Stimulated activated CD4-positive, alpha-beta T cell treated with anti-CD3 and anti-CD28 coated beads, Interleukin-12 subunit alpha, Interleukin-12 subunit beta, amount 100 ng/mL, for 48 hours (primary cell): ENCODE results near the gene MAST3.

Experiments
- DNase-seq, 3 donors: peaks; one replicate each; pipeline ENCODE4 v3.0.0-alpha.2; 2020; ENCODE audit warnings: low read depth in 2 of 3, low spot score in 1 of 3

MAST3 gene

GRCh38 chr19:18110609-18111232 lies 13.1 kb downstream of the MAST3 start:
- DNase-seq = no peak

DNA sequence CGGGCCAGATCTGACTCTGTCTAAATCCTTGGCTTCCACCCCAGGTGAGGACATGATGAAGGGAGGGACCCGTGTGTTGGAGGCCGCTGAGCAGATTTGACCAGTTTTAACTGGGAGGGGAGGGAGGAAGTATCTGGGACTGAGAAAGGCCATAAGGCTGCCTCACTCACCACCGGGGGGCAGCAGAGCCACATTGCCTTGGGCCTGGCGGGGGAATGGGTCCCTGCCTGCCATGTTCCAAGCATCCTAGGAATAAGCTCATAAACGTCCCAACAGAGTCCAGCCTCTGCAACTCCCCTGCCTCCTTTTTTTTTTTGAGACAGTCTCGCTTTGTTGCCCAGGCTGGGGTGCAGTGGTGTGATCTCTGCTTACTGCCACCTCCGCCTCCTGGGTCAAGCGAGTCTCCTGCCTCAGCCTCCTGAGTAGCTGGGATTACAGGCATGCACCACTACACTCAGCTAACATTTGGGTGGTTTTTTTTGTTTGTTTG lies 15.5 kb downstream of the MAST3 start:
- DNase-seq = peak; percentile 47 to 80 (median 77)

- DNase-seq = no peak
Measured at GRCh38 chr19:18113827-18114226, 16.2 kb downstream of the MAST3 start.

GRCh38 chr19:18114483-18114882 lies 16.9 kb downstream of the MAST3 start:
- no peak for DNase-seq

- DNase-seq = no peak
Measured at GRCh38 chr19:18117364-18117691, 19.8 kb downstream of the MAST3 start.

GRCh38 chr19:18117692-18118378 lies 20.3 kb downstream of the MAST3 start:
- peak; percentile 84 to 94 (median 94) for DNase-seq

GRCh38 chr19:18118420-18119012 lies 20.9 kb downstream of the MAST3 start:
- no peak for DNase-seq

DNA sequence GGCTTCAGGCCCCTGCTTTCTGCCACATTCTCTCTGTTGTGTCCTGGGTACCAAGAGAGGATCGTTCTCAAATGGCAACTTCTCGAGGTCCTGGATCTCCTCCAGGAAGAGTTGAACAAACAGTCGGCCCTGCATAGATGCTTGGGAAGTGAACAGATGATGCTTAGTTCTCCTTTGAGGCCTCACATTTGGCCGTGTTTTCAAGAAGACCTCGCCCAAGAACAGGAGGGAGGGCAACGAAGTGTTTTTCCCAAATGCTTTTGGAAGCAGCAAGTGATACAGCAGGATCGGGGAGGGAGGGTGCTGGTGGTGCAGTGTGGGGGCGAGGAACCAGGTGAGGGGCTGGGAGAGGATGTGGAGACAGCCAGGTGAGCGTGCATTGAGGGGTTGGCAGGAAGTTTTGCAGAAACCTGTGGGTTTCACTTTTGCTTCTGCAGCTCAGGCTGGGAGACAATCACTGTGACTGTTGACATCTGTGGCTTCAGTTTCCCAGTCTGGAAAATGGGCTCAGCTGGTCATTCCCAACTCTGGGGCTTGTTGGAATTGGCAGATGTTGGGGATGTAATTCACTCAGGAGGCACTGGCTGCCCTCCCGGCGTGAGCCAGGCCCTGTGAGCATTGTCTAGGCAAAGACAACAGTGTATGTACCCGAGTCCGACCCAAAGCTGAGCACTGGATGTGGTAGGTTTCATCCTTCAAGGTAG lies 21.6 kb downstream of the MAST3 start:
- DNase-seq = no peak

GRCh38 chr19:18119717-18120105 lies 22.1 kb downstream of the MAST3 start:
- no peak for DNase-seq

- no peak for DNase-seq
Measured at GRCh38 chr19:18120127-18120526, 22.5 kb downstream of the MAST3 start.

- DNase-seq = no peak
Measured at GRCh38 chr19:18121166-18121565, 23.6 kb downstream of the MAST3 start.

GRCh38 chr19:18122424-18122823 lies 24.8 kb downstream of the MAST3 start:
- no peak for DNase-seq

- DNase-seq = no peak
Measured at GRCh38 chr19:18122860-18123795, 25.6 kb downstream of the MAST3 start.

DNA sequence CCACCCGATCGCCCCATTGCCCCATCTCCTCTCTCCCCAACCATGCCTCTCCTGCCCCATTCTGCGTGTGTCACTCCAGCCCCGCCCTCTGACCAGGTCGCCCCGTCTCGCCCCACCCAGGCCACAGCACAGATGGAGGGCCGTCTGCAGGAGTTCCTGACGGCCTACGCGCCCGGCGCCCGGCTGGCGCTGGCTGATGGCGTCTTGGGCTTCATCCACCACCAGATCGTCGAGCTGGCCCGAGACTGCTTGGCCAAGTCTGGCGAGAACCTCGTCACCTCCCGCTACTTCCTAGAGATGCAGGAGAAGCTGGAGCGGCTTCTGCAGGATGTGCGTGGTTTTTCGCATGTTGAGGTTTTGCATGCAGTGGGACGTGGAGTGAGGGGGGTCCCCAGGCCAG lies 26.2 kb downstream of the MAST3 start:
- DNase-seq = no peak

DNA sequence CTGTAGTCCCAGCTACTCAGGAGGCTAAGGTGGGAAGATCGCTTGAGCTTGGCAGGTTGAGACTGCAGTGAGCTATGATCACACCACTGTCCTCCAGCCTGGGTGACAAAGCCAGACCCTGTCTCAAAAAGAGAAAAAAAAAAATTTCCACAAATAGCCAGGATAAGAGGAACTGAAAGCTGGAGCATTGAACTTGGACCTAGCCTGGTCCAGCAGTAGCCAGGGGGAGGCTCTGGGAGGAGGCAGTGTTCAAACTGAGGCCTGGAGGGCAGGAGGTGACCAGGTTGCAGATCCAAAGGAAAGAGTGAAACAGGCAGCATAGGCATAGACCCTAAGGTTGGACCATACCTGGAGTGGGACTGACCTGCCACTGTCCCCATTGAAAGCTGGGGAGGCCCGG lies 28.5 kb downstream of the MAST3 start:
- no peak for DNase-seq

DNA sequence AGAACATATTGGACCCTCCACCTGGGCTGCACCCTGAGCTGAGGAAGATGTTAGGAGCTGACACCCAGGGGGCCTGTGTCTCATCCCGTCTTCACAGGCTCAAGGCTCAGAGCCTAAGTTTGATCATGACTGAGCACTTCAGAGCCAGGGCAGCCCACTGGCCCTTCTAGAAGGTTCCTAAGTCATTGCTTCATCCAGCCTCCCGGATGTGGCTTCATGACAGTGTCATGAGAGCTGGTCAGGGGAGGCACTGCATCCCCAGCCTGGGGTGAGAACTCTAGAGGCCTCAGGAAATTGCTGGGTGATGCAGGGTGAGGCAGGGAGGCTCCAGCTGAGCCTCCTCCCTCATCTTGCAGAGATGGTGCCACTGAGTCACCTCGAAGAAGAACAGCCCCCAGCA lies 30.5 kb downstream of the MAST3 start:
- DNase-seq = no peak

DNA sequence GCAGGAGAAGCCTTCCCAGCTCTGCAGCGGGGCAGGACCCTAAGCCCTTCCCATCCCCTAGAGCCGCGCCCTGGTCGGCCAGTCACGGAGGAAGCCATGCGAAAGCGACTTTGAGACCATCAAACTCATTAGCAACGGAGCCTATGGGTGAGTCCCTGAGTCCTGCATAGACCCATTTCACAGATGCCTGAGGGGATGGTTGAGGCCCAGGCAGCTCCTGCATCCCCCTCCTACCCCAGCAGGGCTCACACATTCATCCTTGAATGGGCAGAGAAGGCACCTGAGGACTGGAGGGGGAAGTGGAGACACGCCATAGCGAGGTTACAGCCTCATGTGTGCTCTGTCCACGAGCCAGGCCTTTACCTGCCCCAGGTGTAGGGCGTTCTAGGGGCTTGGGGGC lies 31.2 kb downstream of the MAST3 start:
- DNase-seq = no peak

- no peak for DNase-seq
Measured at GRCh38 chr19:18130523-18131242, 33.1 kb downstream of the MAST3 start.

- DNase-seq = no peak
Measured at GRCh38 chr19:18131841-18132596, 34.4 kb downstream of the MAST3 start.
